Esophagus squamous epithelium (tissue), 5 donors: ENCODE data around the gene TIFAB. TPM values are rescaled to one million over a fixed set of nuclear protein-coding genes. Genes with fewer than 3 reads are reported as not detected.

ENCODE experiments used
- DNase-seq: peaks from one replicate; lab custom pipeline; 2025; lab: John Stamatoyannopoulos, UW
- H3K27ac ChIP-seq, 4 donors: fragments of 200-600 bp; sonication (generic); one replicate each; pipeline ENCODE4 v1.5.1; 2016 to 2019; ENCODE audit warnings: mild to moderate bottlenecking in 1 of 4
- H3K27me3 ChIP-seq, 4 donors: fragments of 200-600 bp; sonication (generic); 1 replicate in 3 of 4; 2 replicates in 1 of 4; pipeline versions ENCODE4 v1.5.1 to v1.6.0; 2017 to 2021; ENCODE audit warnings: antibody characterized with exemption in 1 of 4
- H3K36me3 ChIP-seq, 3 donors: fragments of 200-600 bp; sonication (generic); one replicate each; pipeline ENCODE4 v1.5.1; 2016 to 2019
- H3K4me1 ChIP-seq, 3 donors: fragments of 200-600 bp; sonication (generic); one replicate each; pipeline ENCODE4 v1.5.1; 2017 to 2019
- H3K4me3 ChIP-seq, 4 donors: fragments of 200-600 bp; sonication (generic); 1 replicate in 3 of 4; 2 replicates in 1 of 4; pipeline ENCODE4 v1.5.1; 2016 to 2019; ENCODE audit warnings: mild to moderate bottlenecking in 2 of 4, moderate library complexity in 1 of 4
- H3K9me3 ChIP-seq, 3 donors: fragments of 200-600 bp; sonication (generic); one replicate each; pipeline ENCODE4 v1.5.1; 2016 to 2019
- CTCF ChIP-seq, 6 experiments: fragments of 450-650 bp in 4 of 6; fragments of 200-600 bp in 2 of 6; sonication (generic) in 2 of 6; IDR thresholded peaks; one replicate each; pipeline ENCODE4 v1.5.1; 2016 to 2019; ENCODE audit warnings: antibody characterized with exemption in 6 of 6, mild to moderate bottlenecking in 4 of 6, moderate library complexity in 4 of 6
- POLR2A ChIP-seq, 4 donors: fragments of 450-650 bp; IDR thresholded peaks; one replicate each; pipeline ENCODE4 v1.6.1; 2017; ENCODE audit warnings: antibody characterized with exemption in 4 of 4, mild to moderate bottlenecking in 4 of 4, moderate library complexity in 3 of 4
- WGBS, 2 donors: methylation state at CpG; one replicate each; pipeline ENCODE4 v1.1.5; 2018; 5-methylcytosine and 5-hydroxymethylcytosine counted together
- intact Hi-C: fragments of 100-400 bp; cut with DNase I; formaldehyde crosslinking; loops from one replicate; pipeline ENCODE4 v1.15.0; 2022
- total RNA-seq, 4 donors: library from RNA; depleted of rRNA; stranded (reverse); fragments of >200 nt; gene quantifications; one replicate each; pipeline ENCODE4 v1.1.0, GENCODE V29; 2016
- donor health status: DM: yes; HTN: yes; CAD: no.

The TIFAB gene
- total RNA-seq, 4 donors from 2014 or later = under 0.01 to 0.18 (median 0.08) TPM; not detected in 1

- H3K27ac ChIP-seq = no peak overlapping the region
- 63 to 64% methylated on average over 6 to 7 of the region's 8 CpGs for WGBS, 2 donors
- DNase-seq = no peak
Observed at GRCh38 chr5:135442431-135443160, 9.6 kb downstream of the TIFAB start.

GRCh38 chr5:135441919-135442318 is 10.2 kb downstream of the TIFAB start:
- TF ChIP-seq POLR2A (IDR thresholded peaks at IDR 0.05) (no peak), CTCF (IDR thresholded peaks at IDR 0.05) (no peak)
- peaks cover 0 to 26% (median 0%) of the 10 kb centered on the region in 4 donors for H3K27me3 ChIP-seq
- H3K4me3 ChIP-seq = no peak overlapping the region
- no peaks in the 10 kb centered on the region for H3K9me3 ChIP-seq
- no peaks in the 10 kb centered on the region for H3K36me3 ChIP-seq
- H3K4me1 ChIP-seq = peaks cover 0 to 20% (median 9%) of the 10 kb centered on the region in 3 donors
- WGBS, 2 donors = 65 to 71% methylated on average over 2 to 4 of the region's 4 CpGs
- no peak for DNase-seq
- intact Hi-C loops = no loop called here
- no peak overlapping the region for H3K27ac ChIP-seq

More at GRCh38 chr5:135442431-135443160, 9.6 kb downstream of the TIFAB start:
- no peak for TF ChIP-seq POLR2A (IDR thresholded peaks at IDR 0.05)
- no peak for TF ChIP-seq CTCF (IDR thresholded peaks at IDR 0.05)
- no peaks in the 10 kb centered on the region for H3K9me3 ChIP-seq
- intact Hi-C loops = no loop called here
- H3K4me1 ChIP-seq = peaks cover 0 to 20% (median 9%) of the 10 kb centered on the region in 3 donors
- H3K27me3 ChIP-seq = peaks cover 0 to 25% (median 0%) of the 10 kb centered on the region in 4 donors
- H3K4me3 ChIP-seq = no peak overlapping the region
- H3K36me3 ChIP-seq = no peaks in the 10 kb centered on the region

- no peak overlapping the region for H3K27ac ChIP-seq
- no peaks in the 10 kb centered on the region for H3K9me3 ChIP-seq
- H3K36me3 ChIP-seq = no peaks in the 10 kb centered on the region
- H3K4me3 ChIP-seq = no peak overlapping the region
- H3K4me1 ChIP-seq = peaks cover 0 to 20% (median 9%) of the 10 kb centered on the region in 3 donors
- H3K27me3 ChIP-seq = peaks cover 0 to 28% (median 0%) of the 10 kb centered on the region in 4 donors
- no peak for TF ChIP-seq POLR2A (IDR thresholded peaks at IDR 0.05)
- no peak for TF ChIP-seq CTCF (IDR thresholded peaks at IDR 0.05)
- no peak for DNase-seq
- intact Hi-C loops = no loop called here
- 39 to 42% methylated on average over 6 to 9 of the region's 11 CpGs for WGBS, 2 donors
Observed at GRCh38 chr5:135441350-135441831, 10.8 kb downstream of the TIFAB start.

- WGBS, 2 donors = 64 to 72% methylated on average over 4 to 6 of the region's 6 CpGs
Observed at GRCh38 chr5:135440916-135441315, 11.2 kb downstream of the TIFAB start.

More at GRCh38 chr5:135440916-135441315, 11.2 kb downstream of the TIFAB start:
- Histone ChIP-seq H3K4me3 (no peak overlapping the region), H3K27me3 (peaks cover 0 to 33% (median 0%) of the 10 kb centered on the region in 4 donors), H3K9me3 (no peaks in the 10 kb centered on the region), H3K27ac (no peak overlapping the region), H3K4me1 (peaks cover 0 to 20% (median 9%) of the 10 kb centered on the region in 3 donors), H3K36me3 (no peaks in the 10 kb centered on the region)
- TF ChIP-seq CTCF (IDR thresholded peaks at IDR 0.05) (no peak), POLR2A (IDR thresholded peaks at IDR 0.05) (no peak)
- no peak for DNase-seq
- intact Hi-C loops = no loop called here
